Activated CD4-positive, alpha-beta T cell treated with anti-CD3 and anti-CD28 coated beads, Interleukin-2, amount 10 ng/mL, durations not matched to agents 24 days and 14 days (primary cell): Measurements from ENCODE around the gene BAMBI. TPM values are rescaled to one million over a fixed set of nuclear protein-coding genes. Genes with fewer than 3 reads are reported as not detected.

Source experiments
- DNase-seq: peaks from one replicate; pipeline ENCODE4 v3.0.0; 2022
- H3K27ac Mint-ChIP-seq: one replicate; pipeline ENCODE4 v1.8.0; 2022; ENCODE audit warnings: mild to moderate bottlenecking, mixed read lengths
- H3K27me3 Mint-ChIP-seq: one replicate; pipeline ENCODE4 v1.8.0; 2022; ENCODE audit warnings: mixed read lengths
- H3K36me3 Mint-ChIP-seq: one replicate; pipeline ENCODE4 v1.8.0; 2022; ENCODE audit warnings: low read depth, mild to moderate bottlenecking, mixed read lengths
- H3K4me1 Mint-ChIP-seq: one replicate; pipeline ENCODE4 v1.8.0; 2021; ENCODE audit warnings: mixed read lengths
- H3K4me3 Mint-ChIP-seq: one replicate; pipeline ENCODE4 v1.8.0; 2022; ENCODE audit warnings: mild to moderate bottlenecking, moderate library complexity, mixed read lengths
- H3K9me3 Mint-ChIP-seq: one replicate; pipeline ENCODE4 v1.8.0; 2021; ENCODE audit warnings: mixed read lengths
- intact Hi-C: fragments of 100-400 bp; cut with micrococcal nuclease; formaldehyde crosslinking; loops from one replicate; pipeline ENCODE4 v1.15.1; 2023
- total RNA-seq: library from RNA; stranded (reverse); gene quantifications from 2 replicates; pipeline ENCODE4 v1.2.3, GENCODE V29; 2022

BAMBI gene
- total RNA-seq, 1 donor from 2014 or later = 0.44 TPM

DNA sequence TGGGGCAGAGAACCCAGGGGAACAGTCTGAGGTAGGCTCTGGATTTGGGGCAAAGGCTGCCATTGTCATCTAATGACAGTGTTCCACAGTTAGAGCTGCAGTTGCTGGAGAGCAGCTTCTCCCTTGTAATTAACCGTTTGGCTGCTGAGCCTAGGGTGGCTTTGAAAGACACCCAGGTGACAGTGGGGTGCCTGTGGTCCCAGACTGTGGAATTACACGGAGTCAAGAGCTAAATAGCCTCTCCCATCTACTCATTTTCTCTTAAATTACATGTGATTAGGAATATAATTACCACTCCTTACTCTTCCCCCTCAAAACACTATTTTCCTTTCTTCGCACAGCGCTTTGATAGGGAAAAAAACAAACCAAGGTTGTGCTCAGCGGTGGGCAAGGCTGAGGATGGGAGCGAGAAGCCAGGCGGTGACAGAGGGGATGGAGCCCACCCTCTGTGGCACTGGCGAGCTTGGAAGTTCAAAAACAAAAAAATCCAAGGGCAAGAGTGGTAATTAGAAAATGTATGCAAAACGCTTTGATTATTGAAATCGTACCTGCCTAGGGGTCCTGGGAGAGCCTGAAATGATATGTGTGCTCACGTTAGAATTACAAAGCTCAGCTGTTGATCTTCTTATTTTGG is 44.1 kb downstream of the BAMBI start:
- Mint-ChIP-seq H3K4me1 (no peaks in the 10 kb centered on the region), H3K27ac (no peak overlapping the region), H3K27me3 (peaks cover 33% of the 10 kb centered on the region), H3K36me3 (no peaks in the 10 kb centered on the region), H3K9me3 (no peaks in the 10 kb centered on the region), H3K4me3 (no peak overlapping the region)
- intact Hi-C loops = no loop called here
- no peak for DNase-seq

DNA sequence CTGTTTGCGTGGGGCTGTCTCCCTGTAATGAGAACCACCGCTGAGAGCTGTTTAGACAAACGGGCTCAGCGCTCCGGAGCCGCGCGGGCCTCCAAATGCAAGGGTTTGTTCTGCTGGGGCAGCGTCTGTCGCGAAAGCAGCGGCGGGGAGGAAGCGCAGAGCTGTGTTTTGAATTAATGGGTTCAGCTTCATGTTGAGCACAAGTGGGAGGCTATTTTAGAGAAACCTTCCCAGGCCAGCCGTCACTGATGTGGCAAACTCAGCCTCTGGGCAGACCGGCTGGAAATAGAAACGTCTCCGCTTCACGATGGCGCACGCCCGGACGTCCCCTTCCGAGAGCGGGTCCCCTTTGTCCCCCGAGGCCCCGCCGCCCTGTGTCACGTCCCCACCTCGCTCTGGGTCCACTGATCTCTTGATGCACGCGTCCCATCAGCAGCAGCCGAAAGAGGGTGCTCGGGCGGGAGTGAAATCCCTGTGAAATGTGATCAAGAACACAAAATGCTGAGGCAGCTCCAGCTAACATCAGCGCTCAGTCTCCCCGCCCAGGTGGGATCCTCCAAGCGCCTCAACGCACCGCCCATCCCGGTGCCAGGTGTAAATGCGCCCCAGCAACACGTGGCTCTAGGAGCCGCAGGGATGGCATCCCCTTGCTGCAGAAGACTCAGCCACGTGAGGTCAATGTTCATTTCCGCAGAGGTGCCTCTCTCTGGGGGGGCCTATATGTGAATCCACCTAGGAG is 44.9 kb downstream of the BAMBI start:
- no peak for DNase-seq
- intact Hi-C loops = no loop called here
- no peaks in the 10 kb centered on the region for H3K9me3 Mint-ChIP-seq
- no peak overlapping the region for H3K4me3 Mint-ChIP-seq
- H3K4me1 Mint-ChIP-seq = no peaks in the 10 kb centered on the region
- no peak overlapping the region for H3K27ac Mint-ChIP-seq
- no peaks in the 10 kb centered on the region for H3K36me3 Mint-ChIP-seq
- peaks cover 33% of the 10 kb centered on the region for H3K27me3 Mint-ChIP-seq

DNA sequence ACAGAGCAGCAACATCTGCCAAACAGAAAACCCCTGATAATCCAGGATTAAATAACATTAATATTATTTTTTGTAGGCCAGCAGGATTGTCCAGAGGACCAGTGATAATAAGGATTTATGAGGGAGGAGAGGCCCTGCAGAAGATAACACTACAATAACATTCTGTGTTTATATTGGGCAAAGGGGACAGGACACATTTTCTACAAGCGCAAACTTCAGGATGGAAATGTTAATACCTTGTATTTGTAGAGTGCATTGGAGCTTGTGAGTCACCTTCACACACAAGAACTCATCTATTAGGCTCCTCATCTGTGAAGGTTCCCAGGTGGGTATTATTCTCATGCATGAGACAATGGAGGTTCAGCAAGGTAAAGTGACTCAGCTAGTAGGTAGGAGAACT is 51.0 kb downstream of the BAMBI start:
- DNase-seq = no peak
- intact Hi-C loops = no loop called here
- Mint-ChIP-seq H3K9me3 (peaks cover 4% of the 10 kb centered on the region), H3K36me3 (no peaks in the 10 kb centered on the region), H3K4me1 (peaks cover 1% of the 10 kb centered on the region), H3K27me3 (peaks cover 5% of the 10 kb centered on the region), H3K27ac (no peak overlapping the region), H3K4me3 (no peak overlapping the region)

- no peak overlapping the region for H3K27ac Mint-ChIP-seq
- H3K4me1 Mint-ChIP-seq = peaks cover 1% of the 10 kb centered on the region
- no peaks in the 10 kb centered on the region for H3K36me3 Mint-ChIP-seq
- H3K27me3 Mint-ChIP-seq = no peaks in the 10 kb centered on the region
- no peak overlapping the region for H3K4me3 Mint-ChIP-seq
- intact Hi-C loops = no loop called here
- H3K9me3 Mint-ChIP-seq = peaks cover 4% of the 10 kb centered on the region
- no peak for DNase-seq
Observed at GRCh38 chr10:28730031-28730778, 52.9 kb downstream of the BAMBI start.

DNA sequence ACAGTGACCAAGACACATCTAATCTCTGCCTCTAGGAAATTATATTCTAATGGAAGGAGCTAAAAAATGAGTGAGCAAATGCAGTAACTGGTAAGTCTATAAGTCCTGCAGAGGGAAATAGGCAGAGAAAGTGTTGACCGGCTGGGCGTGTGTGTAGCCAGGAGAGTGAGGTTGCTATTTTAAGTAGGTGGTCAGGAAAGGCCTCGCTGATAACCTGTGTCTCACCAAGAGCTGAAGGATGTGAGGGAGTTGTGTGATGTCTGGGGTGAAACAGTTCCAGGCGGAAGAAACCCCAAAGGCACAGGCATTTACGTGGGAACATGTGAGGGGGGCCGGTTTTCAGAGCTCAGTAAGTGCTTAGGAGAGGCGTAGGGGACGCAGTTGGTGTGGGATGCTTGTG is 54.8 kb downstream of the BAMBI start:
- H3K27me3 Mint-ChIP-seq = no peaks in the 10 kb centered on the region
- H3K9me3 Mint-ChIP-seq = peaks cover 4% of the 10 kb centered on the region
- DNase-seq = no peak
- H3K36me3 Mint-ChIP-seq = no peaks in the 10 kb centered on the region
- H3K27ac Mint-ChIP-seq = no peak overlapping the region
- peaks cover 1% of the 10 kb centered on the region for H3K4me1 Mint-ChIP-seq
- H3K4me3 Mint-ChIP-seq = no peak overlapping the region
- intact Hi-C loops = no loop called here

Other genes starting within 250 kb of the BAMBI start
- 125 and 130 TPM in 2 replicates for gene WAC, start 144.4 kb upstream of the BAMBI start, total RNA-seq